Lung (tissue), 12 donors: ENCODE results near the gene TEDC2. TPM values are rescaled to one million over a fixed set of nuclear protein-coding genes. Genes with fewer than 3 reads are reported as not detected.
A peak's percentile ranks its signal among the peaks of the same experiment; 100 is the strongest.
"Not testable (repeated sequence)": the region's sequence is repeated elsewhere in the genome, so short reads cannot be mapped to it uniquely, and the experiment has no call there.

Experiments used
- ATAC-seq: fragments of 200-7000 bp; cut with Tn5 transposase; one replicate; pipeline ENCODE4 v1.9.1; 2020; ENCODE audit warnings: moderate number of reproducible peaks; ENCODE audit not compliant: insufficient read depth, low FRiP score
- DNase-seq, 3 donors: peaks; one replicate each; pipeline ENCODE4 v3.0.0-alpha.2; 2013 to 2017
- H3K27ac ChIP-seq, 2 donors: one replicate each; pipeline ENCODE4 v1.5.1; 2013; ENCODE audit warnings: mild to moderate bottlenecking in 2 of 2, moderate library complexity in 2 of 2, control low read depth in 1 of 2, inconsistent platforms in 1 of 2, low read depth in 1 of 2, low read length in 1 of 2
- H3K27me3 ChIP-seq, 3 donors: one replicate each; pipeline ENCODE4 v1.5.1; 2013; ENCODE audit warnings: low read length in 2 of 3; ENCODE audit not compliant: control insufficient read depth in 3 of 3, insufficient read depth in 3 of 3
- H3K36me3 ChIP-seq, 4 donors: one replicate each; pipeline ENCODE4 v1.5.1; 2013; ENCODE audit warnings: low read length in 4 of 4, mild to moderate bottlenecking in 1 of 4, moderate library complexity in 1 of 4; ENCODE audit not compliant: control insufficient read depth in 4 of 4, insufficient read depth in 4 of 4
- H3K4me1 ChIP-seq, 5 donors: one replicate each; pipeline ENCODE4 v1.5.1; 2013; ENCODE audit warnings: low read length in 5 of 5, mild to moderate bottlenecking in 2 of 5, moderate library complexity in 1 of 5; ENCODE audit not compliant: control insufficient read depth in 5 of 5, insufficient read depth in 5 of 5
- H3K4me3 ChIP-seq: one replicate; pipeline ENCODE4 v1.5.1; 2013; ENCODE audit warnings: mild to moderate bottlenecking, control low read depth, moderate library complexity
- H3K9ac ChIP-seq, 2 donors: one replicate each; pipeline ENCODE4 v1.5.1; 2013; ENCODE audit warnings: low read length in 2 of 2, control low read depth in 1 of 2; ENCODE audit not compliant: insufficient read depth in 1 of 2
- H3K9me3 ChIP-seq, 4 donors: one replicate each; pipeline ENCODE4 v1.5.1; 2013; ENCODE audit warnings: low read length in 3 of 4, mild to moderate bottlenecking in 1 of 4, moderate library complexity in 1 of 4; ENCODE audit not compliant: control insufficient read depth in 4 of 4, insufficient read depth in 3 of 4
- CTCF ChIP-seq: IDR thresholded peaks from 2 replicates; pipeline ENCODE4 v1.5.1; 2012; ENCODE audit warnings: mild to moderate bottlenecking; ENCODE audit errors: control extremely low read depth, extremely low read depth
- WGBS, 2 donors: extraction: QIAGEN DNeasy Blood & Tissue Kit; methylation state at CpG; one replicate each; pipeline ENCODE4 v1.1.7; 2013; 5-methylcytosine and 5-hydroxymethylcytosine counted together
- polyA plus RNA-seq, 2 donors: library from polyadenylated mRNA; stranded (reverse); fragments of 200-250 nt; gene quantifications; one replicate each; pipeline ENCODE4 v1.2.1, GENCODE V29; 2013
- total RNA-seq, 2 donors: library from RNA; depleted of rRNA in 1 of 2; stranded (reverse); fragments of >200 nt in 1 of 2; gene quantifications; one replicate each; pipeline ENCODE4 v1.2.1, GENCODE V29; 2014 to 2021
- donor health status: control.
- donor health status: control.
- donor health status: Bipolar disorder and iron deficiency.
- donor health status: healthy.
- donor health status: DM: yes; HTN: yes; CAD: no.

The TEDC2 gene
- total and polyA plus RNA-seq, 4 donors: 1.1 to 3.6 (median 2.2) TPM

- 95 to 98% methylated on average over 9 of the region's 9 CpGs for WGBS, 2 donors
- DNase-seq (no peak), ATAC-seq (no peak)
- Histone ChIP-seq H3K4me1 (peaks cover 0 to 2% (median 0%) of the 10 kb centered on the region in 5 donors), H3K4me3 (no peak overlapping the region), H3K36me3 (peaks cover 0 to 35% (median 24%) of the 10 kb centered on the region in 4 donors), H3K9ac (no peak overlapping the region), H3K9me3 (no peaks in the 10 kb centered on the region), H3K27me3 (no peaks in the 10 kb centered on the region), H3K27ac (no peak overlapping the region)
- no peak for TF ChIP-seq CTCF
Measured at GRCh38 chr16:2436110-2436509, 23.8 kb upstream of the TEDC2 start.

GRCh38 chr16:2437032-2437790 lies 22.7 kb upstream of the TEDC2 start:
- Histone ChIP-seq H3K36me3 (peaks cover 0 to 33% (median 20%) of the 10 kb centered on the region in 4 donors), H3K9ac (no peak overlapping the region), H3K9me3 (no peaks in the 10 kb centered on the region), H3K4me1 (no peaks in the 10 kb centered on the region), H3K27me3 (no peaks in the 10 kb centered on the region), H3K4me3 (no peak overlapping the region), H3K27ac (no peak overlapping the region)
- ATAC-seq (peak; percentile 19), DNase-seq (no peak)
- 90 to 95% methylated on average over 24 of the region's 24 CpGs for WGBS, 2 donors
- TF ChIP-seq CTCF: no peak

- Histone ChIP-seq H3K4me1 (no peaks in the 10 kb centered on the region), H3K36me3 (peaks cover 0 to 24% (median 14%) of the 10 kb centered on the region in 4 donors), H3K27me3 (no peaks in the 10 kb centered on the region), H3K4me3 (no peak overlapping the region), H3K9me3 (no peaks in the 10 kb centered on the region), H3K27ac (no peak overlapping the region), H3K9ac (no peak overlapping the region)
- no peak for DNase-seq
- no peak for TF ChIP-seq CTCF
- 97% methylated on average over 14 of the region's 14 CpGs for WGBS, 2 donors
- no peak for ATAC-seq
Measured at GRCh38 chr16:2438121-2438520, 21.8 kb upstream of the TEDC2 start.

GRCh38 chr16:2439598-2439997 lies 20.3 kb upstream of the TEDC2 start:
- H3K9ac ChIP-seq: no peak overlapping the region
- ATAC-seq (no peak), DNase-seq (no peak)
- no peaks in the 10 kb centered on the region for H3K9me3 ChIP-seq
- no peaks in the 10 kb centered on the region for H3K4me1 ChIP-seq
- no peak for TF ChIP-seq CTCF
- 97 to 98% methylated on average over 11 of the region's 11 CpGs for WGBS, 2 donors
- no peak overlapping the region for H3K4me3 ChIP-seq
- H3K27ac ChIP-seq: no peak overlapping the region
- peaks cover 2 to 29% (median 16%) of the 10 kb centered on the region in 4 donors for H3K36me3 ChIP-seq
- no peaks in the 10 kb centered on the region for H3K27me3 ChIP-seq

GRCh38 chr16:2441143-2441804 lies 18.6 kb upstream of the TEDC2 start:
- peaks cover 2 to 38% (median 16%) of the 10 kb centered on the region in 4 donors for H3K36me3 ChIP-seq
- not testable (repeated sequence) for H3K27me3 ChIP-seq, DNase-seq, H3K27ac ChIP-seq, ATAC-seq, H3K9ac ChIP-seq, H3K9me3 ChIP-seq, H3K4me3 ChIP-seq, H3K4me1 ChIP-seq
- 82 to 88% methylated on average over 15 of the region's 15 CpGs for WGBS, 2 donors
